ENCODE results near the gene SPART. TPM values are rescaled to one million over a fixed set of nuclear protein-coding genes. Genes with fewer than 3 reads are reported as not detected.
"Not testable (repeated sequence)": the region's sequence is repeated elsewhere in the genome, so short reads cannot be mapped to it uniquely, and the experiment has no call there.

Gene SPART
- total and polyA plus RNA-seq, 2 of the 8 experiments (the other 6 are each of a cell fraction or from before 2014, with no cell fraction given): 27.2 to 74.1 TPM

DNA sequence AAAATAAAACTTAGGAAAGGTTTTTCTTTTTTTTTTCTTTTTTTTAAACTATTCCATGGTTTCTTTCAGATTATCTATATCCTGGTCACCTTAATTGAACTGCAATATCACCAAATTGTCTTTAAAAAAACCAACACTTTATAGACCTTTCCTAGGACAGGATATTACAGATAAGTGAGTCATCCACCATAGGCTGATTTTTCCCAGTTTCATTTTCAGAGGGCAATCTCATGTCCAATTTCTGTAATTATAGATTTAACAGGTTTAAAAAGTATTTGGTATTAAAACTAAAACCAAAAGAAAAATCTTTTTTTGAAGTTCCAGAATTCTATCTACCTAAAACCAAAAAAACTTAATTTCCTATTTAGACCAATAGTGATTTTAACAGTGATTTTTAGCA is 13.2 kb downstream of the SPART start:
- no peak overlapping the region for H3K14ac ChIP-seq (ENCODE audit: insufficient read length)
- TF ChIP-seq CREB1 (IDR thresholded peaks at IDR 0.05) (no peak), SP2 (IDR thresholded peaks at IDR 0.05; ENCODE audit: low read length) (no peak), TBP (IDR thresholded peaks at IDR 0.05; ENCODE audit: low read depth, low read length) (no peak)
- no peak overlapping the region for H2BK5ac ChIP-seq (ENCODE audit: low read depth, low read length)
- H3K9me3 ChIP-seq (ENCODE audit: insufficient read depth in 2 of 2, low read depth in 1 of 2, low read length in 1 of 2): no peaks in the 10 kb centered on the region
- POLR2A ChIA-PET (ENCODE audit: partially characterized antibody): no interaction called here
- H2BK15ac ChIP-seq (ENCODE audit: low read length): no peak overlapping the region
- no peaks in the 10 kb centered on the region for H3K27me3 ChIP-seq (replicated peaks in 1 of 4; ENCODE audit: control insufficient read depth in 3 of 4, extremely low read depth in 1 of 4, insufficient read depth in 3 of 4, low read length in 3 of 4)
- DNase-seq (ENCODE audit: low read depth in 1 of 2, low spot score in 2 of 2) (no peak), FAIRE-seq (no peak)
- no peak overlapping the region for H2BK12ac ChIP-seq (ENCODE audit: low read depth, low read length)
- no peak overlapping the region for H3K4me2 ChIP-seq (ENCODE audit: insufficient read depth in 1 of 2, low read depth in 2 of 2, low read length in 2 of 2)
- H4K20me1 ChIP-seq (replicated peaks in 1 of 2; ENCODE audit: control insufficient read depth in 1 of 2, insufficient read depth in 2 of 2, low read length in 2 of 2): no peaks in the 10 kb centered on the region
- H3K23me2 ChIP-seq (ENCODE audit: low read depth, low read length): no peaks in the 10 kb centered on the region
- no peak overlapping the region for H3K18ac ChIP-seq (ENCODE audit: extremely low read depth, low read length)
- H3K4me3 ChIP-seq (ENCODE audit: extremely low read depth in 1 of 4, insufficient read depth in 2 of 4, low read depth in 3 of 4, low read length in 4 of 4): no peak overlapping the region
- no peak overlapping the region for H3K27ac ChIP-seq (ENCODE audit: low read depth, low read length)
- H2AFZ ChIP-seq (ENCODE audit: low read length): no peak overlapping the region
- H3K36me3 ChIP-seq (ENCODE audit: control insufficient read depth in 2 of 4, insufficient read depth in 4 of 4, low read length in 3 of 4): peaks cover 0 to 36% (median 0%) of the 10 kb centered on the region in 4 experiments; a peak in 3 of 8 replicates
- CTCF ChIA-PET (ENCODE audit: partially characterized antibody): interaction anchor here (1.5 kb wide), 1 partner anchor 14 kb away, joined by 4 read pairs; no protein-coding TSS in a partner anchor
- no peak overlapping the region for H4K5ac ChIP-seq (ENCODE audit: insufficient read length, low read depth, low read length)
- H3K23ac ChIP-seq (ENCODE audit: insufficient read length): no peak overlapping the region
- H3K56ac ChIP-seq (replicated peaks; ENCODE audit: insufficient read length, low read depth, low read length): no peak overlapping the region
- H3K4me1 ChIP-seq (replicated peaks in 1 of 4; ENCODE audit: control insufficient read depth in 3 of 4, insufficient read depth in 4 of 4, low read length in 3 of 4): no peaks in the 10 kb centered on the region
- H2AK5ac ChIP-seq (ENCODE audit: low read depth, low read length): no peak overlapping the region
- H4K8ac ChIP-seq (ENCODE audit: extremely low read depth, insufficient read depth, low read length): no peak overlapping the region
- peaks cover 4 to 66% of the 10 kb centered on the region in 2 experiments; a peak in 3 of 4 replicates for H3K79me2 ChIP-seq (ENCODE audit: control insufficient read depth in 1 of 2, insufficient read depth in 2 of 2, low read length in 2 of 2)
- no peak overlapping the region for H4K91ac ChIP-seq (replicated peaks; ENCODE audit: insufficient read length, low read length)
- no peaks in the 10 kb centered on the region for H3K79me1 ChIP-seq (ENCODE audit: low read depth, low read length)
- no peak overlapping the region for H3K4ac ChIP-seq (replicated peaks; ENCODE audit: insufficient read length, low read depth, low read length)
- no peak overlapping the region for H2BK20ac ChIP-seq (ENCODE audit: low read length)
- no peak overlapping the region for H2BK120ac ChIP-seq (replicated peaks; ENCODE audit: low read depth, low read length)
- no peak overlapping the region for H3K9ac ChIP-seq (replicated peaks in 1 of 4; ENCODE audit: extremely low read depth in 1 of 4, low read depth in 3 of 4, low read length in 3 of 4)

DNA sequence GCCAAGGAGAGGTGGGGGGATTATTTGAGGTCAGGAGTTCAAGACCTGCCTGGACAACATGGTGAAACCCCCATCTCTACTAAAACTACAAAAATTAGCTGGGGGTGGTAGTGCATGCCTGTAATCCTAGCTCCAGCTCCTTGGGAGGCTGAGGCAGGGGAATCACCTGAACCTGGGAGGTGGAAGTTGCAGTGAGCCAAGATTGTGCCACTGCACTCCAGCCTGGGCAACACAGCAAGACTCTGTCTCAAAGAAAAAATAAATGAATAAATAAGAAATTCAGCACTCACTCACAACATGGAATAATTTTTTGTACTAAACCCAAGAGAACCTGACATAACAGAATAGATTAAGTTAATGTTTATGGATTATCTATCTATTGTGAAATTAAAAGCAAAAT is 13.9 kb downstream of the SPART start:
- H3K9me3 ChIP-seq (ENCODE audit: insufficient read depth in 2 of 2, low read depth in 1 of 2, low read length in 1 of 2); H3K27me3 ChIP-seq (replicated peaks in 1 of 4; ENCODE audit: control insufficient read depth in 3 of 4, extremely low read depth in 1 of 4, insufficient read depth in 3 of 4, low read length in 3 of 4); H3K9ac ChIP-seq (replicated peaks in 1 of 4; ENCODE audit: extremely low read depth in 1 of 4, low read depth in 3 of 4, low read length in 3 of 4); H3K4me2 ChIP-seq (ENCODE audit: insufficient read depth in 1 of 2, low read depth in 2 of 2, low read length in 2 of 2); H4K5ac ChIP-seq (ENCODE audit: insufficient read length, low read depth, low read length); H4K8ac ChIP-seq (ENCODE audit: extremely low read depth, insufficient read depth, low read length); DNase-seq (ENCODE audit: low read depth in 1 of 2, low spot score in 2 of 2); H2BK12ac ChIP-seq (ENCODE audit: low read depth, low read length); FAIRE-seq; H2BK5ac ChIP-seq (ENCODE audit: low read depth, low read length); H2BK20ac ChIP-seq (ENCODE audit: low read length); H3K4ac ChIP-seq (replicated peaks; ENCODE audit: insufficient read length, low read depth, low read length); H3K23ac ChIP-seq (ENCODE audit: insufficient read length); H2AFZ ChIP-seq (ENCODE audit: low read length); H3K4me1 ChIP-seq (replicated peaks in 1 of 4; ENCODE audit: control insufficient read depth in 3 of 4, insufficient read depth in 4 of 4, low read length in 3 of 4); H3K79me1 ChIP-seq (ENCODE audit: low read depth, low read length); H4K20me1 ChIP-seq (replicated peaks in 1 of 2; ENCODE audit: control insufficient read depth in 1 of 2, insufficient read depth in 2 of 2, low read length in 2 of 2); H3K14ac ChIP-seq (ENCODE audit: insufficient read length); H3K23me2 ChIP-seq (ENCODE audit: low read depth, low read length); H2BK120ac ChIP-seq (replicated peaks; ENCODE audit: low read depth, low read length); H4K91ac ChIP-seq (replicated peaks; ENCODE audit: insufficient read length, low read length); H3K56ac ChIP-seq (replicated peaks; ENCODE audit: insufficient read length, low read depth, low read length); H2AK5ac ChIP-seq (ENCODE audit: low read depth, low read length); H2BK15ac ChIP-seq (ENCODE audit: low read length); H3K4me3 ChIP-seq (ENCODE audit: extremely low read depth in 1 of 4, insufficient read depth in 2 of 4, low read depth in 3 of 4, low read length in 4 of 4); H3K27ac ChIP-seq (ENCODE audit: low read depth, low read length); H3K18ac ChIP-seq (ENCODE audit: extremely low read depth, low read length): not testable (repeated sequence)
- ChIA-PET POLR2A (ENCODE audit: partially characterized antibody) (interaction anchor here (1.2 to 1.6 kb wide), 2 partner anchors 11 to 17 kb away, joined by 3 read pairs; no protein-coding TSS in a partner anchor), CTCF (ENCODE audit: partially characterized antibody) (interaction anchor here (1.2 to 2.0 kb wide), 3 partner anchors 15 to 63 kb away, joined by 3 to 9 read pairs (median 4); no protein-coding TSS in a partner anchor)
- H3K36me3 ChIP-seq (ENCODE audit: control insufficient read depth in 2 of 4, insufficient read depth in 4 of 4, low read length in 3 of 4): peaks cover 0 to 38% (median 0%) of the 10 kb centered on the region in 4 experiments; a peak in 3 of 8 replicates
- H3K79me2 ChIP-seq (ENCODE audit: control insufficient read depth in 1 of 2, insufficient read depth in 2 of 2, low read length in 2 of 2): peaks cover 4 to 58% of the 10 kb centered on the region in 2 experiments; a peak in 3 of 4 replicates

All from H1 (cell line).